GM23338 (cell line): ENCODE results near the gene DUSP9. TPM values are rescaled to one million over a fixed set of nuclear protein-coding genes. Genes with fewer than 3 reads are reported as not detected.

Experiments used
- ATAC-seq: fragments of 200-7000 bp; cut with Tn5 transposase; 3 replicates; pipeline ENCODE4 v1.9.1; 2020
- DNase-seq: peaks from one replicate; pipeline ENCODE4 v3.0.0-alpha.2; 2015; ENCODE audit warnings: low spot score
- H2AFZ ChIP-seq: fragments of 200-600 bp; sonication (generic); 2 replicates; pipeline ENCODE4 v1.8.0; 2016; ENCODE audit warnings: antibody characterized with exemption, mild to moderate bottlenecking, moderate library complexity
- H3F3A ChIP-seq: fragments of 200-600 bp; sonication (generic); replicated peaks from 2 replicates; pipeline ENCODE4 v1.8.0; 2017; ENCODE audit warnings: antibody characterized with exemption, mixed run types, low read depth
- H3K27ac ChIP-seq: fragments of 200-600 bp; sonication (generic); 2 replicates; pipeline ENCODE4 v1.6.1; 2016; ENCODE audit warnings: low read depth
- H3K27me3 ChIP-seq: fragments of 200-600 bp; sonication (generic); 2 replicates; pipeline ENCODE4 v1.8.0; 2016; ENCODE audit warnings: mild to moderate bottlenecking, mixed run types, moderate library complexity; ENCODE audit not compliant: insufficient read depth
- H3K36me3 ChIP-seq: fragments of 200-600 bp; sonication (generic); 2 replicates; pipeline ENCODE4 v1.8.0; 2016; ENCODE audit warnings: mild to moderate bottlenecking; ENCODE audit not compliant: insufficient read depth
- H3K4me1 ChIP-seq: fragments of 200-600 bp; sonication (generic); 2 replicates; pipeline ENCODE4 v1.8.0; 2016; ENCODE audit warnings: mild to moderate bottlenecking, moderate library complexity; ENCODE audit not compliant: insufficient read depth
- H3K4me2 ChIP-seq: fragments of 200-600 bp; sonication (generic); 2 replicates; pipeline ENCODE4 v1.7.1; 2017; ENCODE audit warnings: mixed run types
- H3K4me3 ChIP-seq: fragments of 200-600 bp; sonication (generic); 2 replicates; pipeline ENCODE4 v1.6.1; 2016; ENCODE audit warnings: mixed run types
- H3K79me2 ChIP-seq: fragments of 200-600 bp; sonication (generic); replicated peaks from 2 replicates; pipeline ENCODE4 v1.8.0; 2017; ENCODE audit warnings: mild to moderate bottlenecking; ENCODE audit not compliant: insufficient read depth
- H3K9me2 ChIP-seq: fragments of 200-600 bp; sonication (generic); 2 replicates; pipeline ENCODE4 v1.8.0; 2017; ENCODE audit not compliant: insufficient read depth
- H4K20me1 ChIP-seq: fragments of 200-600 bp; sonication (generic); replicated peaks from 2 replicates; pipeline ENCODE4 v1.8.0; 2017; ENCODE audit warnings: mild to moderate bottlenecking; ENCODE audit not compliant: insufficient read depth
- H3K27ac Mint-ChIP-seq: 2 replicates; pipeline ENCODE4 v1.8.0; 2020; ENCODE audit warnings: inconsistent platforms, mild to moderate bottlenecking, moderate library complexity, mixed read lengths
- H3K27me3 Mint-ChIP-seq: 3 replicates; pipeline ENCODE4 v1.8.0; 2022; ENCODE audit warnings: low read depth, mild to moderate bottlenecking, moderate library complexity, mixed read lengths, inconsistent platforms; ENCODE audit not compliant: insufficient read depth, poor library complexity
- H3K36me3 Mint-ChIP-seq: 3 replicates; pipeline ENCODE4 v1.8.0; 2021; ENCODE audit warnings: low read depth, mild to moderate bottlenecking, inconsistent platforms, moderate library complexity, mixed read lengths
- H3K4me1 Mint-ChIP-seq: 3 replicates; pipeline ENCODE4 v1.8.0; 2020; ENCODE audit warnings: mild to moderate bottlenecking, inconsistent platforms, mixed read lengths
- H3K4me3 Mint-ChIP-seq: 3 replicates; pipeline ENCODE4 v1.8.0; 2021; ENCODE audit warnings: moderate library complexity, mild to moderate bottlenecking, inconsistent platforms, mixed read lengths
- H3K9me3 Mint-ChIP-seq: 3 replicates; pipeline ENCODE4 v1.8.0; 2020; ENCODE audit warnings: moderate library complexity, mild to moderate bottlenecking, inconsistent platforms, mixed read lengths
- CREB1 ChIP-seq: fragments of 250-450 bp; sonication (Bioruptor Pico); IDR thresholded peaks from 2 replicates; pipeline ENCODE4 v1.5.0; 2020; ENCODE audit warnings: low read depth, mild to moderate bottlenecking, moderate library complexity
- CTCF ChIP-seq, 2 experiments: fragments of 200-600 bp in 1 of 2; sonication (generic) in 1 of 2; conservative IDR thresholded peaks; 2 replicates each; pipeline versions ENCODE4 v1.5.1 to v1.6.1; 2016 to 2017; ENCODE audit warnings: antibody characterized with exemption in 2 of 2, low read depth in 2 of 2, mild to moderate bottlenecking in 2 of 2, moderate library complexity in 1 of 2
- EZH2 ChIP-seq: fragments of 200-600 bp; sonication (generic); IDR thresholded peaks from one replicate; pipeline ENCODE4 v1.8.0; 2017; ENCODE audit warnings: antibody characterized with exemption, mild to moderate bottlenecking, low read depth; ENCODE audit not compliant: unreplicated experiment
- EZH2phosphoT487 ChIP-seq: fragments of 200-600 bp; sonication (generic); IDR thresholded peaks from one replicate; pipeline ENCODE4 v1.8.1; 2018; ENCODE audit warnings: antibody characterized with exemption; ENCODE audit not compliant: unreplicated experiment
- JUNB ChIP-seq: IDR thresholded peaks from one replicate; pipeline ENCODE4 v1.6.1; 2016; ENCODE audit warnings: antibody characterized with exemption; ENCODE audit not compliant: unreplicated experiment
- NANOG ChIP-seq: IDR thresholded peaks from 2 replicates; pipeline ENCODE4 v1.6.1; 2016; ENCODE audit warnings: antibody characterized with exemption, borderline replicate concordance
- POLR2AphosphoS5 ChIP-seq: IDR thresholded peaks from 2 replicates; pipeline ENCODE4 v1.6.1; 2016; ENCODE audit warnings: antibody characterized with exemption, low read depth
- STAT1 ChIP-seq: IDR thresholded peaks from one replicate; pipeline ENCODE4 v1.6.1; 2016; ENCODE audit warnings: antibody characterized with exemption; ENCODE audit not compliant: unreplicated experiment
- ZNF114 ChIP-seq: fragments of 250-450 bp; sonication (Bioruptor Pico); IDR thresholded peaks from 2 replicates; pipeline ENCODE4 v1.5.0; 2020; ENCODE audit warnings: mild to moderate bottlenecking, moderate library complexity
- ZNF331 ChIP-seq: fragments of 250-450 bp; sonication (Bioruptor Pico); IDR thresholded peaks from 2 replicates; pipeline ENCODE4 v1.5.0; 2020; ENCODE audit warnings: low read depth, mild to moderate bottlenecking, moderate library complexity
- polyA plus RNA-seq: library from polyadenylated mRNA; unstranded; fragments of >200 nt; fragmentation: Nextera tagmentation; extraction: Ambion mirVana; gene quantifications from 2 replicates; pipeline ENCODE4 v1.2.1, GENCODE V29; 2016
- total RNA-seq: library from RNA; depleted of rRNA; stranded (reverse); fragments of >200 nt; shearing (Covaris generic); gene quantifications from 2 replicates; pipeline ENCODE4 v1.2.3, GENCODE V29; 2014
- TF ChIP-seq, protein P1 (sequence below): fragments of 250-450 bp; sonication (Bioruptor Pico); IDR thresholded peaks from 2 replicates; pipeline ENCODE4 v1.5.0; 2020; ENCODE audit warnings: mild to moderate bottlenecking, moderate library complexity
- TF ChIP-seq, protein P2 (sequence below): IDR thresholded peaks from one replicate; pipeline ENCODE4 v1.6.1; 2018; ENCODE audit warnings: antibody characterized with exemption; ENCODE audit not compliant: unreplicated experiment
- TF ChIP-seq, protein P3 (sequence below): IDR thresholded peaks from 2 replicates; pipeline ENCODE4 v1.6.1; 2016; ENCODE audit warnings: antibody characterized with exemption

The DUSP9 gene
- total and polyA plus RNA-seq, 2 experiments from 2014 or later = 0.71 to 3.9 TPM

DNA sequence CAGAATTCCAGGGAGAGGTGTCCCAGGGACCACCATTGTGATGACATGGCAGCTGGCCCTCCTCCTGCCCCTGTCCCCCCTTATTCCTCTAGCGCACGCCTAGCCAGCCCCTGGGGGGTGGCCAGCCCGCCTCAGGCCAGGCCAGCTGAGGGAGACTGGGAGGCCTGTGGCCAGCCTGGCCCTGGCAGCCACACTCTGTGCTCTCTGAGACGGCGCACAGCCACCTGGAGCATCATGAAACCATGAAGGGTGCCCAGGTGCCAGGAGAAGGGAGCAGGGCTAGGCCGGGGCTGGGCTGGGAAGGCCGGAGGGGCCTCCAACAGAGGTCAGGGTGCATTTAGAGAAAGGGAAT is 14.4 kb upstream of the DUSP9 start:
- no peaks in the 10 kb centered on the region for H3K4me1 Mint-ChIP-seq
- Histone ChIP-seq H3K9me2 (no peaks in the 10 kb centered on the region), H3K27me3 (no peaks in the 10 kb centered on the region), H3K4me2 (no peak overlapping the region), H3K27ac (no peak overlapping the region), H3K4me1 (no peaks in the 10 kb centered on the region), H3K79me2 (no peaks in the 10 kb centered on the region), H3F3A (no peaks in the 10 kb centered on the region), H3K4me3 (no peak overlapping the region), H2AFZ (no peak overlapping the region), H4K20me1 (no peaks in the 10 kb centered on the region), H3K36me3 (no peaks in the 10 kb centered on the region)
- no peak overlapping the region for H3K4me3 Mint-ChIP-seq
- ATAC-seq (no peak), DNase-seq (no peak)
- H3K27me3 Mint-ChIP-seq = peaks cover 1% of the 10 kb centered on the region
- TF ChIP-seq JUNB (no peak), NANOG (no peak), CREB1 (CRISPR knock-in tag) (no peak), POLR2AphosphoS5 (no peak), STAT1 (no peak), ZNF114 (CRISPR knock-in tag) (no peak), CTCF (conservative IDR thresholded peaks at IDR 0.05; ENCODE audit: low read depth in 2 of 2) (no peak), EZH2 (no peak), ZNF331 (CRISPR knock-in tag) (no peak), EZH2phosphoT487 (no peak)
- TF ChIP-seq, protein P1, sequence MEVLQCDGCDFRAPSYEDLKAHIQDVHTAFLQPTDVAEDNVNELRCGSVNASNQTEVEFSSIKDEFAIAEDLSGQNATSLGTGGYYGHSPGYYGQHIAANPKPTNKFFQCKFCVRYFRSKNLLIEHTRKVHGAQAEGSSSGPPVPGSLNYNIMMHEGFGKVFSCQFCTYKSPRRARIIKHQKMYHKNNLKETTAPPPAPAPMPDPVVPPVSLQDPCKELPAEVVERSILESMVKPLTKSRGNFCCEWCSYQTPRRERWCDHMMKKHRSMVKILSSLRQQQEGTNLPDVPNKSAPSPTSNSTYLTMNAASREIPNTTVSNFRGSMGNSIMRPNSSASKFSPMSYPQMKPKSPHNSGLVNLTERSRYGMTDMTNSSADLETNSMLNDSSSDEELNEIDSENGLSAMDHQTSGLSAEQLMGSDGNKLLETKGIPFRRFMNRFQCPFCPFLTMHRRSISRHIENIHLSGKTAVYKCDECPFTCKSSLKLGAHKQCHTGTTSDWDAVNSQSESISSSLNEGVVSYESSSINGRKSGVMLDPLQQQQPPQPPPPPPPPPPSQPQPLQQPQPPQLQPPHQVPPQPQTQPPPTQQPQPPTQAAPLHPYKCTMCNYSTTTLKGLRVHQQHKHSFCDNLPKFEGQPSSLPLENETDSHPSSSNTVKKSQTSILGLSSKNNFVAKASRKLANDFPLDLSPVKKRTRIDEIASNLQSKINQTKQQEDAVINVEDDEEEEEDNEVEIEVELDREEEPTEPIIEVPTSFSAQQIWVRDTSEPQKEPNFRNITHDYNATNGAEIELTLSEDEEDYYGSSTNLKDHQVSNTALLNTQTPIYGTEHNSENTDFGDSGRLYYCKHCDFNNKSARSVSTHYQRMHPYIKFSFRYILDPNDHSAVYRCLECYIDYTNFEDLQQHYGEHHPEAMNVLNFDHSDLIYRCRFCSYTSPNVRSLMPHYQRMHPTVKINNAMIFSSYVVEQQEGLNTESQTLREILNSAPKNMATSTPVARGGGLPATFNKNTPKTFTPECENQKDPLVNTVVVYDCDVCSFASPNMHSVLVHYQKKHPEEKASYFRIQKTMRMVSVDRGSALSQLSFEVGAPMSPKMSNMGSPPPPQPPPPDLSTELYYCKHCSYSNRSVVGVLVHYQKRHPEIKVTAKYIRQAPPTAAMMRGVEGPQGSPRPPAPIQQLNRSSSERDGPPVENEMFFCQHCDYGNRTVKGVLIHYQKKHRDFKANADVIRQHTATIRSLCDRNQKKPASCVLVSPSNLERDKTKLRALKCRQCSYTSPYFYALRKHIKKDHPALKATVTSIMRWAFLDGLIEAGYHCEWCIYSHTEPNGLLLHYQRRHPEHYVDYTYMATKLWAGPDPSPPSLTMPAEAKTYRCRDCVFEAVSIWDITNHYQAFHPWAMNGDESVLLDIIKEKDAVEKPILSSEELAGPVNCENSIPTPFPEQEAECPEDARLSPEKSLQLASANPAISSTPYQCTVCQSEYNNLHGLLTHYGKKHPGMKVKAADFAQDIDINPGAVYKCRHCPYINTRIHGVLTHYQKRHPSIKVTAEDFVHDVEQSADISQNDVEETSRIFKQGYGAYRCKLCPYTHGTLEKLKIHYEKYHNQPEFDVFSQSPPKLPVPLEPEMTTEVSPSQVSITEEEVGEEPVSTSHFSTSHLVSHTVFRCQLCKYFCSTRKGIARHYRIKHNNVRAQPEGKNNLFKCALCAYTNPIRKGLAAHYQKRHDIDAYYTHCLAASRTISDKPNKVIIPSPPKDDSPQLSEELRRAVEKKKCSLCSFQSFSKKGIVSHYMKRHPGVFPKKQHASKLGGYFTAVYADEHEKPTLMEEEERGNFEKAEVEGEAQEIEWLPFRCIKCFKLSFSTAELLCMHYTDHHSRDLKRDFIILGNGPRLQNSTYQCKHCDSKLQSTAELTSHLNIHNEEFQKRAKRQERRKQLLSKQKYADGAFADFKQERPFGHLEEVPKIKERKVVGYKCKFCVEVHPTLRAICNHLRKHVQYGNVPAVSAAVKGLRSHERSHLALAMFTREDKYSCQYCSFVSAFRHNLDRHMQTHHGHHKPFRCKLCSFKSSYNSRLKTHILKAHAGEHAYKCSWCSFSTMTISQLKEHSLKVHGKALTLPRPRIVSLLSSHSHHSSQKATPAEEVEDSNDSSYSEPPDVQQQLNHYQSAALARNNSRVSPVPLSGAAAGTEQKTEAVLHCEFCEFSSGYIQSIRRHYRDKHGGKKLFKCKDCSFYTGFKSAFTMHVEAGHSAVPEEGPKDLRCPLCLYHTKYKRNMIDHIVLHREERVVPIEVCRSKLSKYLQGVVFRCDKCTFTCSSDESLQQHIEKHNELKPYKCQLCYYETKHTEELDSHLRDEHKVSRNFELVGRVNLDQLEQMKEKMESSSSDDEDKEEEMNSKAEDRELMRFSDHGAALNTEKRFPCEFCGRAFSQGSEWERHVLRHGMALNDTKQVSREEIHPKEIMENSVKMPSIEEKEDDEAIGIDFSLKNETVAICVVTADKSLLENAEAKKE (CRISPR knock-in tag) = no peak
- TF ChIP-seq, protein P2, sequence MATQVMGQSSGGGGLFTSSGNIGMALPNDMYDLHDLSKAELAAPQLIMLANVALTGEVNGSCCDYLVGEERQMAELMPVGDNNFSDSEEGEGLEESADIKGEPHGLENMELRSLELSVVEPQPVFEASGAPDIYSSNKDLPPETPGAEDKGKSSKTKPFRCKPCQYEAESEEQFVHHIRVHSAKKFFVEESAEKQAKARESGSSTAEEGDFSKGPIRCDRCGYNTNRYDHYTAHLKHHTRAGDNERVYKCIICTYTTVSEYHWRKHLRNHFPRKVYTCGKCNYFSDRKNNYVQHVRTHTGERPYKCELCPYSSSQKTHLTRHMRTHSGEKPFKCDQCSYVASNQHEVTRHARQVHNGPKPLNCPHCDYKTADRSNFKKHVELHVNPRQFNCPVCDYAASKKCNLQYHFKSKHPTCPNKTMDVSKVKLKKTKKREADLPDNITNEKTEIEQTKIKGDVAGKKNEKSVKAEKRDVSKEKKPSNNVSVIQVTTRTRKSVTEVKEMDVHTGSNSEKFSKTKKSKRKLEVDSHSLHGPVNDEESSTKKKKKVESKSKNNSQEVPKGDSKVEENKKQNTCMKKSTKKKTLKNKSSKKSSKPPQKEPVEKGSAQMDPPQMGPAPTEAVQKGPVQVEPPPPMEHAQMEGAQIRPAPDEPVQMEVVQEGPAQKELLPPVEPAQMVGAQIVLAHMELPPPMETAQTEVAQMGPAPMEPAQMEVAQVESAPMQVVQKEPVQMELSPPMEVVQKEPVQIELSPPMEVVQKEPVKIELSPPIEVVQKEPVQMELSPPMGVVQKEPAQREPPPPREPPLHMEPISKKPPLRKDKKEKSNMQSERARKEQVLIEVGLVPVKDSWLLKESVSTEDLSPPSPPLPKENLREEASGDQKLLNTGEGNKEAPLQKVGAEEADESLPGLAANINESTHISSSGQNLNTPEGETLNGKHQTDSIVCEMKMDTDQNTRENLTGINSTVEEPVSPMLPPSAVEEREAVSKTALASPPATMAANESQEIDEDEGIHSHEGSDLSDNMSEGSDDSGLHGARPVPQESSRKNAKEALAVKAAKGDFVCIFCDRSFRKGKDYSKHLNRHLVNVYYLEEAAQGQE = no peak
- TF ChIP-seq, protein P3, sequence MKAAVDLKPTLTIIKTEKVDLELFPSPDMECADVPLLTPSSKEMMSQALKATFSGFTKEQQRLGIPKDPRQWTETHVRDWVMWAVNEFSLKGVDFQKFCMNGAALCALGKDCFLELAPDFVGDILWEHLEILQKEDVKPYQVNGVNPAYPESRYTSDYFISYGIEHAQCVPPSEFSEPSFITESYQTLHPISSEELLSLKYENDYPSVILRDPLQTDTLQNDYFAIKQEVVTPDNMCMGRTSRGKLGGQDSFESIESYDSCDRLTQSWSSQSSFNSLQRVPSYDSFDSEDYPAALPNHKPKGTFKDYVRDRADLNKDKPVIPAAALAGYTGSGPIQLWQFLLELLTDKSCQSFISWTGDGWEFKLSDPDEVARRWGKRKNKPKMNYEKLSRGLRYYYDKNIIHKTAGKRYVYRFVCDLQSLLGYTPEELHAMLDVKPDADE = no peak
- H3K27ac Mint-ChIP-seq = no peak overlapping the region
- no peaks in the 10 kb centered on the region for H3K9me3 Mint-ChIP-seq
- H3K36me3 Mint-ChIP-seq = no peaks in the 10 kb centered on the region
